Naive thymus-derived CD4-positive, alpha-beta T cell (primary cell): Measurements from ENCODE around the gene SHC1. TPM values are rescaled to one million over a fixed set of nuclear protein-coding genes. Genes with fewer than 3 reads are reported as not detected.
"Not testable (repeated sequence)": the region's sequence is repeated elsewhere in the genome, so short reads cannot be mapped to it uniquely, and the experiment has no call there.

Experiments used
- ATAC-seq: fragments of 150-1000 bp; cut with Tn5 transposase; 2 replicates; pipeline ENCODE4 v1.10.0; 2021; ENCODE audit warnings: mild to moderate bottlenecking, moderate library complexity
- CTCF ChIA-PET: fragments of 350-600 bp; sonication (Branson Sonifier 250); formaldehyde crosslinking; loops from one replicate; lab custom pipeline; 2021; ENCODE audit warnings: antibody characterized with exemption; lab: Charles Lee
- POLR2A ChIA-PET: fragments of 350-600 bp; sonication (Branson Sonifier 250); formaldehyde crosslinking; loops from one replicate; lab custom pipeline; 2021; ENCODE audit warnings: antibody characterized with exemption, inconsistent platforms; lab: Charles Lee
- DNase-seq, 9 donors: peaks; one replicate each; pipeline versions ENCODE4 v3.0.0 to v3.0.0-alpha.2; 2020 to 2022; ENCODE audit warnings: mixed read lengths in 1 of 9
- H3K27ac ChIP-seq: one replicate; pipeline ENCODE4 v1.7.0; 2013; ENCODE audit warnings: mild to moderate bottlenecking, low read depth, low read length, moderate library complexity
- H3K27me3 ChIP-seq, 2 donors: one replicate each; pipeline ENCODE4 v1.7.0; 2013; ENCODE audit warnings: low read length in 2 of 2, mild to moderate bottlenecking in 2 of 2, moderate library complexity in 2 of 2; ENCODE audit not compliant: control insufficient read depth in 2 of 2, insufficient read depth in 2 of 2
- H3K36me3 ChIP-seq, 3 experiments: 1 replicate in 2 of 3; 2 replicates in 1 of 3; pipeline ENCODE4 v1.7.0; 2013; ENCODE audit warnings: low read length in 3 of 3, mild to moderate bottlenecking in 3 of 3, moderate library complexity in 1 of 3; ENCODE audit not compliant: insufficient read depth in 3 of 3, control insufficient read depth in 2 of 3
- H3K4me1 ChIP-seq, 2 donors: one replicate each; pipeline ENCODE4 v1.7.0; 2013; ENCODE audit warnings: low read length in 2 of 2, mild to moderate bottlenecking in 2 of 2, moderate library complexity in 1 of 2; ENCODE audit not compliant: control insufficient read depth in 2 of 2, insufficient read depth in 2 of 2
- H3K4me3 ChIP-seq: 2 replicates; pipeline ENCODE4 v1.7.0; 2013; ENCODE audit warnings: mild to moderate bottlenecking, low read length
- H3K9me3 ChIP-seq, 3 experiments: 1 replicate in 2 of 3; 2 replicates in 1 of 3; pipeline ENCODE4 v1.7.0; 2013; ENCODE audit warnings: low read length in 3 of 3; ENCODE audit not compliant: control insufficient read depth in 2 of 3
- H3K27ac Mint-ChIP-seq, 9 donors: one replicate each; pipeline ENCODE4 v1.8.0; 2020 to 2022; ENCODE audit warnings: mixed read lengths in 9 of 9, mild to moderate bottlenecking in 8 of 9, moderate library complexity in 5 of 9, inconsistent platforms in 2 of 9
- H3K27me3 Mint-ChIP-seq, 5 donors: one replicate each; pipeline ENCODE4 v1.8.0; 2021 to 2022; ENCODE audit warnings: mixed read lengths in 5 of 5, mild to moderate bottlenecking in 1 of 5
- H3K36me3 Mint-ChIP-seq, 5 donors: one replicate each; pipeline ENCODE4 v1.8.0; 2020 to 2022; ENCODE audit warnings: mixed read lengths in 5 of 5, mild to moderate bottlenecking in 3 of 5, inconsistent platforms in 1 of 5
- H3K4me1 Mint-ChIP-seq, 7 donors: one replicate each; pipeline ENCODE4 v1.8.0; 2020 to 2022; ENCODE audit warnings: mixed read lengths in 7 of 7, mild to moderate bottlenecking in 3 of 7, inconsistent platforms in 1 of 7
- H3K4me3 Mint-ChIP-seq, 10 donors: one replicate each; pipeline ENCODE4 v1.8.0; 2020 to 2022; ENCODE audit warnings: mild to moderate bottlenecking in 10 of 10, mixed read lengths in 10 of 10, moderate library complexity in 6 of 10, inconsistent platforms in 2 of 10
- H3K9me3 Mint-ChIP-seq, 11 donors: one replicate each; pipeline ENCODE4 v1.8.0; 2020 to 2022; ENCODE audit warnings: mixed read lengths in 11 of 11, mild to moderate bottlenecking in 4 of 11, inconsistent platforms in 1 of 11, moderate library complexity in 1 of 11
- intact Hi-C, 2 donors: fragments of 100-400 bp; cut with micrococcal nuclease; formaldehyde crosslinking; loops; one replicate each; pipeline ENCODE4 v1.15.1; 2023
- polyA plus RNA-seq, 2 donors: library from polyadenylated mRNA; unstranded; fragments of 300-500 nt; fragmentation: Illumina TruSeq; gene quantifications; one replicate each; pipeline ENCODE4 v1.2.3, GENCODE V29; 2021
- total RNA-seq, 6 experiments: library from RNA in 5 of 6; stranded (reverse) in 5 of 6; gene quantifications; 1 replicate in 5 of 6; 2 replicates in 1 of 6; pipeline ENCODE4 v1.2.3 and lab custom pipeline; 2021 to 2026

Gene SHC1
- total and polyA plus RNA-seq, 7 experiments from 2014 or later, result 29.6 to 76.9 (median 73.2) TPM

DNA sequence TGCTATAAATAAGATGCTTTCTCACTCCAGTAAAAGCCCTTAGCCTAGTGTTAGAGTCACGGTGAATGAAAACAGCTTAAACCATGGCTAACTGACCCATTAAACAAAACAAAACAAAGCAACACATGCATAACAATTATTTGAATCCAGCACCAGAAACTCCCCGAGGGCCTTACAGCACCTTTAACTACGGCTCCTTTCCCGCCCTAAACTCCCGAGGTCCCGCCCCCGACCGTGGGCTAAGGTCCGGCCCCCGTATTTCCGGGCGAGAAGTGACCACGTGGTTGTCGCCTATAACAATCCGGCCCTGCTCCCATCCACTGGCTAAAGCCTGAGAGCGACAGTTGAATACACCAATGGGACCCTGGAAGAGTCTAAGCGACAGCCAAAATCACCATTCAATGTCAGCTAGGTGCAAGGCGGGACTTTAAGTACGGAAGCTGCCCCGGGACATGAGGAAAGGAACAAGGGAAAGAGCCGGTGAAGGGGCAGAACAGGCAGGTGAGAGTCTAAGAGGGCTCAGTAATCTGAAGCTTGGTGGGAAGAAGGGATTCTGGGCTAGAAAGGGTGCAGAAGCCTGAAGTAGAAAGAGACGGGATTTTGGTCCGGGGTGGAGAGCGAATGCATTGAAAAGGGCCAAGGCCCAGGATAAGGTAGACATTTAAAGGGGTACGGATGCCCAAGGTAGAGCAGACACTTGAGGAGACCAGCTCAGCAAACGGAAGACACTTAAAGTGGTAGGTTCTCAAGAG is 12.5 kb upstream of the SHC1 start, which contains the start of gene FLAD1:
FLAD1 (plus strand) TSS at position 448 of the 752 bp plus-strand sequence. CDS start 351 bp downstream, outside the sequence.
- POLR2A ChIA-PET, result interaction anchor here (0.6 to 3.6 kb wide), 21 partner anchors 9 to 540 kb away, joined by 3 to 30 read pairs (median 8); partner anchors contain the start of genes ADAM15, CKS1B, KRTCAP2 and LENEP
- peak within 1 kb of the TSS in 3 of 9 donors; percentile 38 to 55 (median 41) for H3K27ac Mint-ChIP-seq
- Histone ChIP-seq H3K4me1 (peaks cover 12 to 13% of the 10 kb centered on the region in 2 donors), H3K27ac (peak within 1 kb of the TSS; percentile 77), H3K27me3 (no peaks in the 10 kb centered on the region), H3K4me3 (peak within 1 kb of the TSS; percentile 64), H3K36me3 (peaks cover 0 to 13% (median under 1%) of the 10 kb centered on the region in 3 experiments), H3K9me3 (no peaks in the 10 kb centered on the region)
- intact Hi-C loops, result loop anchor here (1.0 to 5.0 kb wide), 10 partner anchors 9 to 764 kb away; partner anchors contain the start of genes CKS1B (in 2 of the 2), PBXIP1 (in 1 of the 2), PYGO2 (in 1 of the 2) and ZBTB7B (in 1 of the 2)
- H3K36me3 Mint-ChIP-seq, result peaks cover 0 to 14% (median 0%) of the 10 kb centered on the region in 5 donors
- DNase-seq (peak; percentile 71 to 98 (median 95)), ATAC-seq (peak; percentile 99)
- H3K4me3 Mint-ChIP-seq, result no peak within 1 kb of the TSS
- CTCF ChIA-PET, result interaction anchor here (0.8 to 3.1 kb wide), 13 partner anchors 11 to 802 kb away, joined by 3 to 18 read pairs (median 4); partner anchors contain the start of genes PMVK, PYGO2 and SHC1
- no peaks in the 10 kb centered on the region for H3K9me3 Mint-ChIP-seq
- no peaks in the 10 kb centered on the region for H3K27me3 Mint-ChIP-seq
- peaks cover 0 to 24% (median 4%) of the 10 kb centered on the region in 7 donors for H3K4me1 Mint-ChIP-seq

DNA sequence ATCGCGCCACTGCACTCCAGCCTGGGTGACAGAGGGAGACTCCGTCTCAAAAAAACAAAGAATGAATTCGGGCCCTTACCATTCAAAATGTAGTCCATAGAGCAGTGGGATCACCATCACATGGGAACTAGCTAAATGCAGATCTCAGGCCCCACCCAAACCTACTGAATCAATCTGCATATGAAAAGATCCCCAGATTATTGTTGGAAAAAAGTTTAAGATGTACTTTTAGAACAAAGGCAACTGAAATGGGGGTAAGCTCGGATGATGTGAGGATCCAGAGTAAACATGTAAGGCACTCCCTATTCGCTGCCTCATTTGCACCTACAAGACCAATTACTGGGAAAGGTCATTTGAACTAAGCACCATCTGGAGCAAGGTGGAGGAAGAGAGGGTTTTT is 11.8 kb upstream of the SHC1 start:
- Histone ChIP-seq H3K36me3 (peaks cover 0 to 6% (median 0%) of the 10 kb centered on the region in 3 experiments), H3K9me3 (no peaks in the 10 kb centered on the region), H3K27ac (peak overlapping the region; percentile 73), H3K4me1 (peaks cover 12 to 13% of the 10 kb centered on the region in 2 donors), H3K27me3 (no peaks in the 10 kb centered on the region), H3K4me3 (peak overlapping the region; percentile 64)
- no peak for ATAC-seq
- Mint-ChIP-seq H3K4me3 (no peak overlapping the region), H3K9me3 (no peaks in the 10 kb centered on the region), H3K4me1 (peaks cover 0 to 30% (median 5%) of the 10 kb centered on the region in 7 donors), H3K36me3 (peaks cover 0 to 13% (median 0%) of the 10 kb centered on the region in 5 donors), H3K27ac (peak overlapping the region in 1 of 9 donors; percentile 41), H3K27me3 (no peaks in the 10 kb centered on the region)
- intact Hi-C loops, result loop anchor here (2.0 to 5.0 kb wide), 2 partner anchors 34 to 765 kb away; no protein-coding TSS in a partner anchor
- DNase-seq, result no peak
- ChIA-PET POLR2A (interaction anchor here (0.6 to 3.6 kb wide), 15 partner anchors 12 to 539 kb away, joined by 3 to 30 read pairs (median 9); partner anchors contain the start of genes ADAM15, KRTCAP2, LENEP and PBXIP1), CTCF (interaction anchor here (1.0 to 3.1 kb wide), 7 partner anchors 12 to 79 kb away, joined by 4 to 18 read pairs (median 5); partner anchors contain the start of gene SHC1)

DNA sequence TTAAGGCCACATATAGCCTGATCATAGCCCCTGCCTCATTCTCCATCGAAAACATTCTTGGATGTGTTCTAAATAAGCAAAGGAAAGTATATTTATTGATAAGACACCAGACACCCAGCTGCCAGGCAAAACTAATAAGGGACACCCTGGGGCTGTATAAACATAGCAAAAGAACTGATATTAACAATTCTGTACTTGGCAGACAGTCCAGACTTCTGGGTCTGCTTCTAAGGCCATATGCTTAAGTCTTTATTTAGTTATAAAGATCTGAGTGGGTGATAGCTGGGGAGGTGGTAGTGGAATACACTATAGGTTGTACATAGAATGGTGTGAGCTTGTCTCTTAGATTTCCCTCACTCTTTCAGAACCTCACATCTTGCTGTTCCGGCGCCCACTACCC is 7.8 kb upstream of the SHC1 start:
- no peak overlapping the region for H3K4me3 ChIP-seq
- no peak for ATAC-seq
- Mint-ChIP-seq H3K4me3 (no peak overlapping the region), H3K27ac (peak overlapping the region in 1 of 9 donors; percentile 47), H3K9me3 (no peaks in the 10 kb centered on the region), H3K27me3 (no peaks in the 10 kb centered on the region), H3K36me3 (peaks cover 0 to 12% (median 0%) of the 10 kb centered on the region in 5 donors), H3K4me1 (peaks cover 0 to 20% (median 6%) of the 10 kb centered on the region in 7 donors)
- ChIA-PET CTCF (interaction anchor here (0.7 to 10.5 kb wide), 4 partner anchors 14 to 650 kb away, joined by 3 to 94 read pairs (median 4); partner anchors contain the start of gene LENEP), POLR2A (interaction anchor here (0.7 to 11.7 kb wide), 3 partner anchors 18 to 63 kb away, joined by 3 to 160 read pairs (median 37); partner anchors contain the start of genes PBXIP1 and PYGO2)
- H3K27me3 ChIP-seq, result no peaks in the 10 kb centered on the region
- no peaks in the 10 kb centered on the region for H3K9me3 ChIP-seq
- H3K36me3 ChIP-seq, result no peaks in the 10 kb centered on the region
- no peak for DNase-seq
- intact Hi-C loops, result loop anchor here in 1 of 2 donors (10.0 kb wide), 1 partner anchor 346 kb away; the partner anchor contains the start of gene RUSC1
- H3K27ac ChIP-seq, result no peak overlapping the region
- peaks cover 15 to 18% of the 10 kb centered on the region in 2 donors for H3K4me1 ChIP-seq

GRCh38 chr1:154977762-154978161 is 7.2 kb upstream of the SHC1 start:
- H3K27ac Mint-ChIP-seq, result peak overlapping the region in 3 of 9 donors; percentile 32 to 75 (median 63)
- H3K4me1 Mint-ChIP-seq, result peaks cover 3 to 23% (median 10%) of the 10 kb centered on the region in 7 donors
- not testable (repeated sequence) for H3K9me3 Mint-ChIP-seq, H3K27me3 Mint-ChIP-seq, DNase-seq, H3K27me3 ChIP-seq, H3K36me3 ChIP-seq, ATAC-seq, H3K9me3 ChIP-seq, H3K27ac ChIP-seq, H3K4me3 ChIP-seq
- intact Hi-C loops, result loop anchor here in 1 of 2 donors (10.0 kb wide), 1 partner anchor 347 kb away; the partner anchor contains the start of gene RUSC1
- peaks cover 20 to 21% of the 10 kb centered on the region in 2 donors for H3K4me1 ChIP-seq
- peaks cover 0 to 12% (median 0%) of the 10 kb centered on the region in 5 donors for H3K36me3 Mint-ChIP-seq
- H3K4me3 Mint-ChIP-seq, result peak overlapping the region in 1 of 10 donors; percentile 43
- ChIA-PET POLR2A (interaction anchor here (0.7 to 11.7 kb wide), 3 partner anchors 17 to 64 kb away, joined by 3 to 160 read pairs (median 37); partner anchors contain the start of genes PBXIP1 and PYGO2), CTCF (interaction anchor here (0.6 to 10.5 kb wide), 2 partner anchors 37 to 267 kb away, joined by 3 to 94 read pairs; no protein-coding TSS in a partner anchor)

GRCh38 chr1:154975409-154976059 is 5.0 kb upstream of the SHC1 start:
- Histone ChIP-seq H3K9me3 (no peaks in the 10 kb centered on the region), H3K27ac (peak overlapping the region; percentile 94), H3K4me1 (peaks cover 28 to 33% of the 10 kb centered on the region in 2 donors), H3K4me3 (peak overlapping the region; percentile 82), H3K36me3 (peaks cover 0 to 10% (median 0%) of the 10 kb centered on the region in 3 experiments), H3K27me3 (no peaks in the 10 kb centered on the region)
- no peak overlapping the region for H3K4me3 Mint-ChIP-seq
- CTCF ChIA-PET, result interaction anchor here (0.8 to 10.5 kb wide), 5 partner anchors 18 to 39 kb away, joined by 3 to 94 read pairs (median 3); partner anchors contain the start of gene LENEP
- H3K9me3 Mint-ChIP-seq, result peaks cover 0 to 2% (median 0%) of the 10 kb centered on the region in 11 donors
- DNase-seq (peak in 7 of 9 donors; percentile 23 to 75 (median 41)), ATAC-seq (no peak)
- no peaks in the 10 kb centered on the region for H3K27me3 Mint-ChIP-seq
- intact Hi-C loops, result loop anchor here (1.0 to 10.0 kb wide), 3 partner anchors 42 to 367 kb away; partner anchors contain the start of genes ADAR (in 1 of the 2) and RUSC1 (in 1 of the 2)
- H3K27ac Mint-ChIP-seq, result no peak overlapping the region
- POLR2A ChIA-PET, result interaction anchor here (0.6 to 11.7 kb wide), 10 partner anchors 8 to 44 kb away, joined by 3 to 160 read pairs (median 7); partner anchors contain the start of genes FLAD1, PBXIP1, PMVK and PYGO2
- H3K4me1 Mint-ChIP-seq, result peaks cover 21 to 36% (median 30%) of the 10 kb centered on the region in 7 donors
- H3K36me3 Mint-ChIP-seq, result peaks cover 0 to 20% (median 0%) of the 10 kb centered on the region in 5 donors
